Left ventricle myocardium inferior (tissue), 1 donor: ENCODE measurements around the gene SLC38A10. TPM values are rescaled to one million over a fixed set of nuclear protein-coding genes. Genes with fewer than 3 reads are reported as not detected.

Source experiments
- DNase-seq: peaks from one replicate; pipeline ENCODE4 v3.0.0-alpha.2; 2020
- H3K27ac ChIP-seq: fragments of 200-600 bp; replicated peaks from 2 replicates; pipeline ENCODE4 v1.8.0; 2021
- H3K27me3 ChIP-seq: fragments of 200-600 bp; 2 replicates; pipeline ENCODE4 v1.8.0; 2021; ENCODE audit warnings: low read depth
- H3K36me3 ChIP-seq: fragments of 200-600 bp; 2 replicates; pipeline ENCODE4 v1.8.0; 2021
- H3K4me1 ChIP-seq: fragments of 200-600 bp; 2 replicates; pipeline ENCODE4 v1.8.0; 2021
- H3K4me3 ChIP-seq: fragments of 200-600 bp; 2 replicates; pipeline ENCODE4 v1.8.0; 2021; ENCODE audit warnings: mild to moderate bottlenecking, moderate library complexity
- H3K9me3 ChIP-seq: fragments of 200-600 bp; replicated peaks from 2 replicates; pipeline ENCODE4 v1.8.0; 2021
- CTCF ChIP-seq: fragments of 200-600 bp; IDR thresholded peaks from 2 replicates; pipeline ENCODE4 v1.8.0; 2021; ENCODE audit warnings: antibody characterized with exemption, mild to moderate bottlenecking, borderline replicate concordance
- intact Hi-C: fragments of 100-400 bp; cut with micrococcal nuclease; formaldehyde crosslinking; loops from one replicate; pipeline ENCODE4 v1.11.0; 2022
- total RNA-seq: library from RNA; stranded (reverse); fragmentation: NEBNext Ultra II Directional; extraction: Animal tissue kit (Norgen Biotek cat#: 25700); gene quantifications from one replicate; pipeline ENCODE4 v1.2.1, GENCODE V29; 2021
- donor health status: DM: no; HTN: yes; CAD: no; lungs with severe emphysema.

The SLC38A10 gene
- total RNA-seq, 1 donor from 2014 or later: 50.1 TPM

- Histone ChIP-seq H3K9me3 (no peaks in the 10 kb centered on the region), H3K27me3 (no peaks in the 10 kb centered on the region), H3K36me3 (no peaks in the 10 kb centered on the region), H3K27ac (no peak overlapping the region), H3K4me1 (no peaks in the 10 kb centered on the region), H3K4me3 (no peak overlapping the region)
- intact Hi-C loops: no loop called here
- no peak for TF ChIP-seq CTCF
- no peak for DNase-seq
Observed at GRCh38 chr17:81317530-81317821, 22.4 kb upstream of the SLC38A10 start.

GRCh38 chr17:81315885-81316391 lies 20.8 kb upstream of the SLC38A10 start:
- no peak for TF ChIP-seq CTCF
- Histone ChIP-seq H3K36me3 (no peaks in the 10 kb centered on the region), H3K27me3 (no peaks in the 10 kb centered on the region), H3K9me3 (no peaks in the 10 kb centered on the region), H3K4me1 (no peaks in the 10 kb centered on the region), H3K27ac (no peak overlapping the region), H3K4me3 (no peak overlapping the region)
- DNase-seq: no peak
- intact Hi-C loops: no loop called here

- no peaks in the 10 kb centered on the region for H3K36me3 ChIP-seq
- DNase-seq: no peak
- H3K27ac ChIP-seq: no peak overlapping the region
- TF ChIP-seq CTCF: no peak
- no peaks in the 10 kb centered on the region for H3K27me3 ChIP-seq
- intact Hi-C loops: no loop called here
- H3K4me1 ChIP-seq: peaks cover 3% of the 10 kb centered on the region
- H3K9me3 ChIP-seq: no peaks in the 10 kb centered on the region
- H3K4me3 ChIP-seq: no peak overlapping the region
Observed at GRCh38 chr17:81315129-81315884, 20.2 kb upstream of the SLC38A10 start.

- Histone ChIP-seq H3K4me1 (peaks cover 10% of the 10 kb centered on the region), H3K27me3 (no peaks in the 10 kb centered on the region), H3K4me3 (no peak overlapping the region), H3K36me3 (no peaks in the 10 kb centered on the region), H3K27ac (no peak overlapping the region), H3K9me3 (no peaks in the 10 kb centered on the region)
- intact Hi-C loops: no loop called here
- no peak for DNase-seq
- no peak for TF ChIP-seq CTCF
Observed at GRCh38 chr17:81314398-81315081, 19.4 kb upstream of the SLC38A10 start.

- no peaks in the 10 kb centered on the region for H3K36me3 ChIP-seq
- TF ChIP-seq CTCF: no peak
- DNase-seq: no peak
- no peaks in the 10 kb centered on the region for H3K27me3 ChIP-seq
- no peak overlapping the region for H3K27ac ChIP-seq
- no peak overlapping the region for H3K4me3 ChIP-seq
- H3K4me1 ChIP-seq: peaks cover 17% of the 10 kb centered on the region
- no peaks in the 10 kb centered on the region for H3K9me3 ChIP-seq
- intact Hi-C loops: no loop called here
Observed at GRCh38 chr17:81313776-81314397, 18.8 kb upstream of the SLC38A10 start.
